Neutrophil (primary cell): ENCODE data around the gene NOC4L.
"Not testable (repeated sequence)": the region's sequence is repeated elsewhere in the genome, so short reads cannot be mapped to it uniquely, and the experiment has no call there.

Experiments
- H3K27ac ChIP-seq: fragments of 200-600 bp; sonication (generic); 2 replicates; pipeline ENCODE4 v1.5.1; 2016; ENCODE audit warnings: mild to moderate bottlenecking, moderate library complexity
- H3K27me3 ChIP-seq: fragments of 200-600 bp; sonication (generic); 2 replicates; pipeline ENCODE4 v1.6.0; 2016; ENCODE audit warnings: mild to moderate bottlenecking
- H3K36me3 ChIP-seq: fragments of 200-600 bp; sonication (generic); 2 replicates; pipeline ENCODE4 v1.5.1; 2017
- H3K4me1 ChIP-seq, 2 experiments: fragments of 200-600 bp in 1 of 2; sonication (generic) in 1 of 2; 1 replicate in 1 of 2; 2 replicates in 1 of 2; pipeline versions ENCODE4 v1.5.1 to v1.6.1; 2013 to 2016; ENCODE audit warnings: low read depth in 1 of 2, low read length in 1 of 2, mild to moderate bottlenecking in 1 of 2, moderate library complexity in 1 of 2; ENCODE audit not compliant: control insufficient read depth in 1 of 2, insufficient read depth in 1 of 2
- H3K4me3 ChIP-seq, 2 experiments: fragments of 200-600 bp in 1 of 2; sonication (generic) in 1 of 2; 1 replicate in 1 of 2; 2 replicates in 1 of 2; pipeline ENCODE4 v1.5.1; 2013 to 2016; ENCODE audit warnings: low read depth in 1 of 2, low read length in 1 of 2, mild to moderate bottlenecking in 1 of 2, moderate library complexity in 1 of 2
- H3K9me3 ChIP-seq: fragments of 200-600 bp; sonication (generic); 2 replicates; pipeline ENCODE4 v1.5.1; 2016
- CTCF ChIP-seq: fragments of 200-600 bp; sonication (generic); IDR thresholded peaks from 2 replicates; pipeline ENCODE4 v1.5.1; 2016; ENCODE audit warnings: antibody characterized with exemption

The NOC4L gene

GRCh38 chr12:132132609-132133430 is 11.4 kb upstream of the NOC4L start:
- Histone ChIP-seq H3K9me3 (no peaks in the 10 kb centered on the region), H3K27ac (no peak overlapping the region), H3K4me1 (no peaks in the 10 kb centered on the region), H3K36me3 (peaks cover under 1% of the 10 kb centered on the region), H3K4me3 (no peak overlapping the region), H3K27me3 (no peaks in the 10 kb centered on the region)
- no peak for TF ChIP-seq CTCF

GRCh38 chr12:132133952-132134652 is 10.2 kb upstream of the NOC4L start:
- no peaks in the 10 kb centered on the region for H3K27me3 ChIP-seq
- no peak overlapping the region for H3K4me3 ChIP-seq
- no peaks in the 10 kb centered on the region for H3K9me3 ChIP-seq
- TF ChIP-seq CTCF = no peak
- no peaks in the 10 kb centered on the region for H3K4me1 ChIP-seq
- H3K27ac ChIP-seq = no peak overlapping the region
- H3K36me3 ChIP-seq = peaks cover 5% of the 10 kb centered on the region

GRCh38 chr12:132134653-132135183 is 9.5 kb upstream of the NOC4L start:
- not testable (repeated sequence) for H3K4me1 ChIP-seq, H3K4me3 ChIP-seq, H3K27me3 ChIP-seq, H3K27ac ChIP-seq, H3K9me3 ChIP-seq
- H3K36me3 ChIP-seq = peaks cover 11% of the 10 kb centered on the region

GRCh38 chr12:132136226-132136625 is 8.0 kb upstream of the NOC4L start:
- H3K4me3 ChIP-seq, H3K27ac ChIP-seq, H3K4me1 ChIP-seq, H3K27me3 ChIP-seq, H3K9me3 ChIP-seq: not testable (repeated sequence)
- H3K36me3 ChIP-seq = peaks cover 25% of the 10 kb centered on the region

GRCh38 chr12:132137483-132138125 is 6.7 kb upstream of the NOC4L start:
- no peaks in the 10 kb centered on the region for H3K9me3 ChIP-seq
- H3K4me1 ChIP-seq = no peaks in the 10 kb centered on the region
- TF ChIP-seq CTCF = no peak
- H3K36me3 ChIP-seq = peaks cover 28% of the 10 kb centered on the region
- no peaks in the 10 kb centered on the region for H3K27me3 ChIP-seq
- H3K27ac ChIP-seq = no peak overlapping the region
- H3K4me3 ChIP-seq = no peak overlapping the region

GRCh38 chr12:132138941-132139871 is 5.1 kb upstream of the NOC4L start:
- Histone ChIP-seq H3K36me3 (peaks cover 28% of the 10 kb centered on the region), H3K4me1 (peaks cover 9 to 11% of the 10 kb centered on the region in 2 experiments), H3K9me3 (no peaks in the 10 kb centered on the region), H3K4me3 (no peak overlapping the region), H3K27ac (no peak overlapping the region), H3K27me3 (peaks cover 9% of the 10 kb centered on the region)
- TF ChIP-seq CTCF = no peak
